CD4-positive, alpha-beta T cell treated with Interferon alpha-2 for 1 hour (primary cell): ENCODE results near the gene HOXA5.

Experiments used
- DNase-seq, 2 donors: peaks; one replicate each; pipeline ENCODE4 v3.0.0-alpha.2; 2020 to 2022

HOXA5 gene

DNA sequence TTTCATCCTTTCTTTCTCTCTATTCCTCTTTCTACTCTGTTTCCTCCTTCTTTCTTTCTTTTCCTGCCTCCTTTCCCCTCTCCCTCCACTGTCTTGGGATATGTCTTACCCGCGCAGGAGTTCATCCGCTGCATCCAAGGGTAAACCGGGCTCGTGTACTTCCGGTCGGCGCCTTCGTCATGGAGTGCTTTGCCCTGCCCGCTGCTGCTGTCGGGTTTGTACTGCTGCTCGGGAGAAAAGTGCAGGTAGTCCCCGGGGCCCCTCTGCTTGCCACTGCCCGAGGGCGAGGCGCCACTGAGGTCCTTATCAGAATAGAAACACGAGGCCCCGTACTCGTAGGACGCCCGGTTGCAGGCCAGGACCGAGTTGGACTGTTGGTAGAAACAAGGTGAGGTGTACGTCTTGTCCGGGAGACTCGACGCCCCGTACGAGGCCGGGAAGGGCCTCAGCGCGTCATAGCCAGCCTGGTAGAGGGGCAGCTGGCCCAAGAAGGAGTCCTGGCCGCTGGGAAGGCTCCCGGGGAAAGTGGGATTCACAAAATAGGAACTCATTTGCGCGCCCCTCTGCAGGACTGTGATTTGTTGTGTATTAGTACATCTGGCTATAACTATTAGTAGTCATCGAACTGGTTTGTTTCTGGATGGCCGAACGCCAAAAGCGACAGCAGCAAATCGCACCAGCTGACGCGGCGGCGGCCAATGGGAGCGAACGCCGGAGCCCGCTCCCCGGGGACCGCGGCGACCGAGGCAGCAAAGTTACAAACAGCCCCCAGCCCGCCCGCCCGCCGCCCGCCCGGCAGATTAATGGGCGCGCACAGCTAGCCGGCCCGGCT, 3.9 kb upstream of the HOXA5 start, which contains the start of gene HOXA6:
Gene HOXA6 (minus strand): TSS at position 576 of the 832 bp plus-strand sequence. CDS start 25 bp downstream, at position 551.
- DNase-seq: no peak

- no peak for DNase-seq
Measured at GRCh38 chr7:27146491-27147198, 3.2 kb upstream of the HOXA5 start.

DNA sequence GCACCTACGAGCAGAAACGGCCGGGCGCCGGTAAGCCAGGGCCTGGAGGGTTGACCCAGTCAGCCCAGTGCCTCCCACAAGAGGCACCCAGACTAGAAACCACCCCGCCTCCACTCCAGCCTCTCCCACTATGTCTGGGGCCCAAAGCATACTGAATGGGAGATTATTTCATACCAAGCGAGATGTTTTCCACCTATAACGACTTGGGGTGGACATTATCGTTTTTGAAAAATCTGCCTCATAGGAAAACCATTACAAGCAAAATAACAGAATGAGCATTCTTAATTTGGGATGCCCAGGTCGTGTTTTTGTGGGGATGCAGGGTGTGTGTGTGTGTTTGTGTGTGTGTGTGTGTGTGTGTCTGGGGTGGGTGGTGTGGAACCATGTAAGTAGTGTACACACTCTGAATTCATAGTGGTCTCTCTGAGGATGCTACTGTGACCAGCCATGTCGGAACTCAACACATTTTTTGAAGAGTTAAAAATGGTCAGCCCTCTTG, 2.5 kb upstream of the HOXA5 start:
- DNase-seq: no peak

DNA sequence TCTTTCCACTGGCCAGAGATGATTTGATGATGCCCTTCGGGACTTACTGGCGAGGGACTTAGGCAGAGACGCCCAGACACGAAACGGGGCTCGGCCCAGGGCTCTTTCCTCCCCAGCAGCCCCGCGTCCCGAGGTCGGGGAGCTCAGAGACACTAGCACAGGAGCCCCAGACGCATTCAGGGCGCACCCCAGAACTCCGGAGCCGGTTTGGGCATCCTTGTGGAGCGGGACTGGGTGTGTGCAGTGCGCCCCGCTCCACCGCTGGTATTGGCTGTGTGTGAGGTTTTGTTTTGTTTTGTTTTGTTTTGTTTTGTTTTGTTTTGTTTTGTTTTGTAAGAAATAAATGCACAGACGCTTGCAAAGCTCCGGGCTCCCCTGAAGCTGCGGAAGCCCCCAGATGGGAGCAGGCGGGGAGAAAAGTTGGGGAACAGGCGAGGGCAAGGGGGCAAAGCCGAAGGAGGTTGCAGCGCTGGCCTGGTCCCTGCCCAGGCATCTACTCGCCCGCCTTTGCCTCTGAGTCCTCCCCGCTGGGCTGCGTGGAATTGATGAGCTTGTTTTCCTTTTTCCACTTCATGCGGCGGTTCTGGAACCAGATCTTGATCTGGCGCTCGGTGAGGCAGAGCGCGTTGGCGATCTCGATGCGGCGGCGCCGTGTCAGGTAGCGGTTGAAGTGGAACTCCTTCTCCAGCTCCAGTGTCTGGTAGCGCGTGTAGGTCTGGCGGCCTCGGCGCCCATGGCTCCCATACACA, 1.9 kb upstream of the HOXA5 start:
- no peak for DNase-seq

DNA sequence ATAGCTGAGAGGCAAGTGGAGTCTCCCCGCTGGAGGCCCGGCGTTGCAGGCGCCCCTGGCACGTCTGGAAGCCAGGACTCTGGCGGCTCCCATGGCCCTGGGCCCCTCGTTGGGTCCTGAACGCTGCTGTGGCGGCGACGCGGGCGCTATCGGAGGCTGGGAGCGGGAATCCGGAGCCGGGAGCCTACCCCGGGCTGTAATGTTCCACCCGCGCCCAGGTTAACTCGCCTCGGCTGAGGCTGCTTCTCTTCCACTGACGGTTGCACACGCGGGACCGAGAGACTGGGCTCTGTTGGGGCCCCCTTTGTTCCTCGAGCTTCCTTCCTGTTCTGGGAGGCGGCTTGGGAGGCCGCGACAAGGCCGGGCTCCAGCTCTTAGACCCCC, 1.3 kb upstream of the HOXA5 start:
- no peak for DNase-seq

DNA sequence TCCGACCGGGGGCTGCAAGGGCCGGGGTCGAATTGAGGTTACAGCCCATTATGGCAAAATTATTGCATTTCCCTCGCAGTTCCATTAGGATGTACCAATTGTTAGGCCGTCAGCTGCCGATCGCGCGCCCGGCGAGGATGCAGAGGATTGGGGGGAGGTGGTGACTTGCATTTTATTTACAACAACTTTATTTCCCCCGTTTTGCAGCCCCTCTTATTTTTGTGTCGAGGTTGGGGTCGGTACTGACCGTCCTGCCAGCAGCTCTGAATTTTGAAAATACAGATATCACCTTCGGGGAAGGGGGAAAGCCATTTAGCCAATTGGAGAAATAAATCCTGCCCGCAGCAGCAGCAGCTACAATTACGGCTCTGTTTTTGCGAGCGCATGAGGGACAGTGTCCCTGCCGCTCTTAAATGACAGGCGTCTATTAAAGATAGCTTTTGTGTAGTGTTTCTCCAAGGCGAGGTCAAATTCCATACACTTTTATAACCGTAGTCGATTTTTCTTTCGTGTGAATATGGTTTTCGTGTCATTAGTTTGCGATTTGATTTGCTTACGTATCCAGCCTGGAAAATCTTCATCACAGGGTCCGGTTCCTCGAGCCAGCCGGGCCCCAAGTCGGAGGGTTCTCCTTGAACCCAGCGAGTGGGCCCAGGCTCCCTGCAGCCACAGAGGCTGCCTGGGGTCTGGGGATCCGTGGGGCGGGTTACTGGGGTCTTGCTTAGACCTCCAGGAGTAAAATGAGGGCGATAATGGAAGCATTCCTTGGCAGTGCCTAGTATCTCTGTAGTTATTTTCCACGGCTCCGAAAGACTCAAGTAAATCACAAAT, 684 bp upstream of the HOXA5 start:
- DNase-seq: no peak

- no peak for DNase-seq
Measured at GRCh38 chr7:27142580-27143022, 880 bp downstream of the HOXA5 start.

- DNase-seq: no peak
Measured at GRCh38 chr7:27141923-27142579, 1.4 kb downstream of the HOXA5 start.

GRCh38 chr7:27141137-27141922, 2.2 kb downstream of the HOXA5 start:
- DNase-seq: no peak

DNA sequence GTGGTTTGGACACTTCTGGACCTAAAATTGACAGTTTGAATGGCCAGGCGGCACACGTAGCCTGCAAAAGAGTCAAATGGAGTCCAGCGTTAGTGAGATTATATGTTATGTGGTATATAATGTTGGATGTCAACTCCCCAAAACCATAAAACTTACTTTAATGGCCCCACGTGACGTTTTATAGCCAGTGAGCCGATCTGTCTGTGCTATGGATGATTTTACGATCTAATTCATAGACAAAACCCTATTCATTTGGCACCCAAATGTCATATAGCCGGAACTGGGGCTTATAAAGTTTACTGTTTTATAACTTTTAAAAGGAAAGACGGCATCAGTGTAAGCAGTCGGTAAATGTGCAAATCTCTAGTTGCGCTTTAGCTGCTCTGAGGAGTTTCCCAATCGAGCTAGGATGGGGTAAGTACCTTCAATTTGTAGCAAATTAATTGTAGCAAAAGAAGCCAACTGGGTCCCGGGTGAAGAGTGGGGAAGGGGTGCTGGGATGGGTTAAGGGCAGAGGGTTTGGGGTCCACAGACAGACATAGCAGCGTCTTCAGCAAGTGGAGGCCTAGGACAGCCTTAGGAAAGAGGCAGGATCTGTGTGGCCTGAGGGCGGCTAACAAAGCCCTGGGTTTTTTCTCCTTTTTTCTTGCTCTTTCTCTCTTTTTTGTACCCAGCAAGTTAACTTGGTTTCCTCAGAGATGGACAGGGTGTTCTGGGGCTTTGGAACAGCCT, 3.2 kb downstream of the HOXA5 start:
- DNase-seq: no peak

DNA sequence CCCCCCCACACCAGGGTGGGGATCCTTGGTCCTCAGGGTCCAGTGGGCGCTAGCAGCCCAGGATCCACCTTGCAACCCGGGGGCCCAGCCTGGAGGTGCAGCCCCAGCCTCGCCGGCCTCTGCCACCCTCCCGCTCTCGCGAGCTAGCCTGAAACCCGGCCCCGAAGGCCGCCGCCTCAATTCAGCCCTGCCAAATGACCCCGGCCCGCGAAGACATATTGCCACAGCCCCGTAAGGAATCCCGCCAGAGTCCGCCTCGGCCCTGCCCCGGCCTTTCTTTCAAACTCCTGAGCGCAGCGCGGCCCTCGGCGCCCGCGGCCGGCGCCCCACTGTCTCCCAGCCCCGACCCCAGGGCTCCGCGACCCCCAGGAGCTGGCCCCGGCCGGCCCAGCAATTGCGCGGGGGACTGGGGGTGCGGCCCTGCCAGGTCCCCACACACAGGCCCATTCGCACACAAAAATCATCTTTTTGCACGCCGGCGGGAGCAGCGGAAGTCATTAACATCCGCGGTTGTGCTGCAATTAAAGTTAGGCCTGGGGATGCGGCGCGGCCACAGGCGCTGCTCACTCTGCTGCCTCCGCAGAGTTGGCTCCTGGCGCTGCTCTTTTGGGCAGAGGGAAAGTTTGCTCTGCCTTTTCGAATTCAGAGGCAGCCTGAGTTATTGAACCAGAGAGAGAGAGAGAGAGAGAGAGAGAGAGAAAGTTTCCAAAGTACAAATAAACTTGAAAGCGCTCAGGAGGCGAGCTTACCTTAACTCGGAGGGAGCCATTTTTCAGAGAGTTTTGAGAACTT, 4.0 kb downstream of the HOXA5 start:
- no peak for DNase-seq

- DNase-seq: no peak
Measured at GRCh38 chr7:27138985-27139333, 4.5 kb downstream of the HOXA5 start.

DNA sequence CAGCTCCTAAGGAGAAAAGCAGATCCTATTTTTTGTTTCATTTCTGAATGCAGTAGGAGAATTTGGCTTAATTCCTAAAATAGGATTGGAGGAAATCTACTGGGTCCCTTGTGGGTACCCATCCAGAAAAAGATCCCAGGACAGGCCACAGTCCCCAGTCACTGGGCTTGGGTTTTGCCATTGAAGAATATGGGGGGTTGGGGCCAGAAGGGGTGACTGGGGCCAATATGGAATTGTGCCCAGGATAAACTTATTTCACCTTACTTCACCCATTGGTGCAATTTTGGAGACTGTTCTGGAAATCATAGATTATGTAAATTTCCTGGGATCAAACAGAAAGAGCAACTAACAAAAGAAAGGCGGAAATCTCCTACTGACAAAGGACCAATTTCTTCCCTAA, 5.0 kb downstream of the HOXA5 start:
- no peak for DNase-seq

GRCh38 chr7:27137640-27138315, 5.7 kb downstream of the HOXA5 start:
- DNase-seq: no peak

DNA sequence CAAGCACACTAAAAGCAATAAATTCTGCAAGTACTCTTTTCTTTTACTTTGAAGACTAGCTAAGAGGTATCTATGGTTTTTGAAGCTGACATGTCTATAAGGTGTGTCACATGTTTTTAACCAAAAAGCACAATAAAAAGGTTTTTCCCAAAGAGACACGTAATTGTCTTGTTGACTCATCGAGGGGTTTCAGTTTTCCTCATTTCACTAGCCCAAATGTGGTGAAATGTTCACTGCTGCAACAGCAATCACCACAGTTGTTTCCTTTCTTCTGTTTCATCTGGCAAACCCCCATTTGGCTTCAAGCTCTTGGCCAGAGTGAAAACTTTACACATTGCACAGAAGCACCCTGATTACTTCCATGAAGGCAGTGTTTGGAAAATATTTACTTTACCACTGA, 9.1 kb downstream of the HOXA5 start:
- no peak for DNase-seq

DNA sequence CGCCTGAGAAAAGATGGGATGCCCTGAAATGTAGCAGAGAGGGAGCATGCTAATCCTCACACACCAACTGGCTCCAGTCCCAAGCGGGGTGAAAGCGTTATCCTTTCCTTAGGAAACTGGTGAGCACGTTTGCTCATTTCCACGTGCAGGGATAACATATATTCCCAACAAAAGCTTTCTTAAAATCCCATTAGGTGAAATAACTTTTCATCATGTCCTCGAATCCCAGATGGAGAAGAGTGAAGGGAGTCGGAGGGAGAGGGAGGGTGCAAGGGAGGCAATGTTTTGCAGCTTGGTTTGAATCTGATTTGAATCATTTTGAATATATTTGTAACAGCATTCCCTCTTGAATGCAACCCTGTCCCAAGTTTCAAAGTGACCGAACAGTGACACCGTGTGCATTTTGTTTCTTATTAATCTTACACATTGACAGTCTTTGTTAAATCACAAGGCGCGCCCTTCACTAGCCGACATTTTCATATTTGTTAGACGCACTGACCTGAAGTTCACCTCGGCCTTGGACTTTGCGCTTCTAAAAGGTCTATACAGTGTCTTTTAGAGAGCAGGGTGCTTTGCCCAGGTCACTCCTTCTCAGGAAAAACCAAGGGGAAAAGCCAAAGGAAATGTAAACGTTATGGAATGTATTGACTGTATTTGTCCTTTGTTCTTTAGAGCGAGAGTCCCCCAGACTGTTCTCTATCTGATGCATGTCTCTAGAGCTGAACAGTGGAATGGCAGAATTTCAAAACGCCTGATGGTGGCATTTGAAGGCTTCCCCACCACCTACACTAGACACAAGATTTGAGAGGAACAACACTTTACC, 9.9 kb downstream of the HOXA5 start:
- no peak for DNase-seq

DNA sequence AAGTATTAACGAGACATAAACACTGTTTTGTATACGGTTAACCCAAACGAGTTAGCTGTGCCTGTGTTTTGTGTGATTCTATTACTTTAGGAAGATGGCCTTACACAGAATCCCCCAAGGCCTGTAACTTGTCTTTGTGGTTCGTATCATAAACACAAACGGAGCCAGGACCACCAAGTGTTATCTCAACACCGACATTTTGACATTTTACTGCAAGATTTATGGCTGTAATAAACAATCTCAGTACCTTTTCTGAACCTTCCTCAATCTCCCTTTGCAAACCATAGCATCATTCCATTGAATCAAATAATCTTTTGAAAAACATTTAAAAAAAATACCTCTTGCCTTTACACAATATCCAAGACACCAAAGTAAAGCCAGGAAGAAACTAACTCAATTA, 10.5 kb downstream of the HOXA5 start:
- DNase-seq: no peak

DNA sequence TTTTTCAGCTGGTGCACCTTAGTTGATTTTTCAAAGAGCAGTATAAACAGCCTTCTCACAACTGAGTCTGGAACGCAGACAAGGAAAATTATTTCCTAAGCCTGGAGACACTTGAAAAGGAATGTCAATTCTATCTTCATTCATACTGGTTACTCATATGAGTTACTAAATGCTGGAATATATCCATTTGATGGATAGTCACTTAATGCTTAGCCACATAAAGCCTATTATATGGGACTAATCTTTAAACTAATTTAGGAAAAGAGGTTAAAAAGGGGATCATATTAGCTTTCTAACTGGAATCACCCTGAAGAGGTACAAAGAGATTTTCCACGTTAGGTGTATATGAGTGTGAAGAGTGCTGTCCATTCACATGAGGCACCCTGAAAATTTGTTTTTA, 11.3 kb downstream of the HOXA5 start:
- no peak for DNase-seq
